ENCODE measurements around the gene CXCR4. TPM values are rescaled to one million over a fixed set of nuclear protein-coding genes. Genes with fewer than 3 reads are reported as not detected.

The CXCR4 gene
- total RNA-seq, 1 experiment from 2014 or later, result 62.1 TPM

- DNase-seq, result no peak
- Histone ChIP-seq H3K27me3 (ENCODE audit: control insufficient read depth, insufficient read depth, low read length) (no peaks in the 10 kb centered on the region), H3K4me3 (ENCODE audit: insufficient read depth, low read depth, low read length) (no peak overlapping the region), H3K36me3 (replicated peaks; ENCODE audit: control insufficient read depth, insufficient read depth, low read length) (no peaks in the 10 kb centered on the region)
Measured at GRCh38 chr2:136135921-136136906, 18.3 kb upstream of the CXCR4 start.

DNA sequence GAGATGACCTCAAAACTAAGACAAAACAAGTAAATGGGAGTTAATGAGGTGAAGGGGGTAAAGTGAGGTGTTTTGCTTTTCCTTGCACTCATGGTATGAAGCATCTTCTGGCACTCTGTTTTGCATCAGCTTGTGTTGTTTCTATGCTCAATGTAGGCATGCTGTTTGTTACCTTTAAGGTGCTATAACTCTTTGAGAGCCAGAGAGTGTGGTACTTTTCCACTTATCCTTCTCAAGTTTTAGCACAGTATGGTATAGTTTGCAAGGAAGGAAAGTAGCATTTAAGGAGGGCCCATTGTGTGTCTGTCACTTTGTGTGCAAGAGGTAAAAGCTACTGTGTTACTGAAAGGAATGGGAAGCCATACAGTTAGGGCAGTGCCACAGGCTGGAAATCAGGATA, 17.5 kb upstream of the CXCR4 start:
- no peaks in the 10 kb centered on the region for H3K27me3 ChIP-seq (ENCODE audit: control insufficient read depth, insufficient read depth, low read length)
- no peak overlapping the region for H3K4me3 ChIP-seq (ENCODE audit: insufficient read depth, low read depth, low read length)
- no peaks in the 10 kb centered on the region for H3K36me3 ChIP-seq (replicated peaks; ENCODE audit: control insufficient read depth, insufficient read depth, low read length)
- no peak for DNase-seq

DNA sequence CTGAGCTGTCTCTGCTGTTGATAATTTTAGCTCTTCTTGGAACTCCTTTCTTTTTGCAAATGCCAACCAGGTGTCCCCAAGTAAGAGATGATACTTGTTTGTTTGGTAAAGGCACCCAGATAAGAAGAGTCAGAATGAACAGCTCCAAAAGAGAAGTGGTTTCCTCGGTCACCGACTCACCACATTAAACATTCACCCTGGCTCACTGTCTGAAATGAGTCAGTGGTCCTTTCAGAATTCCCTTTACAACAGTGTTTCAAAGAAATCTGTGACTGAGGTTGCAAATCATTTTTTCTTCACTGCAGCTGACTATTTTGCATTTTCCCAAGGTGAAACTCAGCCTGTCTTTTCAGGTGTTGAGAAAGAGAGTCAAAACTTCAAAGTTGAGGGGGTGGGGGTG, 16.2 kb upstream of the CXCR4 start:
- H3K4me3 ChIP-seq (ENCODE audit: insufficient read depth, low read depth, low read length), result no peak overlapping the region
- no peak for DNase-seq
- H3K36me3 ChIP-seq (replicated peaks; ENCODE audit: control insufficient read depth, insufficient read depth, low read length), result no peaks in the 10 kb centered on the region
- no peaks in the 10 kb centered on the region for H3K27me3 ChIP-seq (ENCODE audit: control insufficient read depth, insufficient read depth, low read length)

DNA sequence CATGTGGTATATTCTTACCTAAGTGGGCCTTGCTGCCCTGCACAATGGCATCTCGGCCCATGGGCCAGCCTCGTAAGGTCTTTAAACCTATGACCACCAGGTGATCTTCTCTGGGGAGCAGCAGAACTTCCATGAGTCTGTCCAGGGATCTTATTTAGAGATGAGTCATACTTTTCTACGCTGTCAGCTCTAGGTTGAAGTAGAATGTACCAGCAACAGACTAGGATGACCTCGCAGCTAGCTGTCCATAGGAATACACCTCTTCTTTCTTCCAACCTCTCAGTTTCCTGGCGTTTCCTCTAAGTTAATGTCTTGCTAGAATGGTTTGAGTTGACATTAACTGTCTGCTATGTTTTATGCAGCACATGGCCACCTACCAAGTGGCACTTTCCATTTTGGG, 15.6 kb upstream of the CXCR4 start:
- Histone ChIP-seq H3K4me3 (ENCODE audit: insufficient read depth, low read depth, low read length) (no peak overlapping the region), H3K36me3 (replicated peaks; ENCODE audit: control insufficient read depth, insufficient read depth, low read length) (no peaks in the 10 kb centered on the region), H3K27me3 (ENCODE audit: control insufficient read depth, insufficient read depth, low read length) (no peaks in the 10 kb centered on the region)
- no peak for DNase-seq

- Histone ChIP-seq H3K27me3 (ENCODE audit: control insufficient read depth, insufficient read depth, low read length) (no peaks in the 10 kb centered on the region), H3K36me3 (replicated peaks; ENCODE audit: control insufficient read depth, insufficient read depth, low read length) (no peaks in the 10 kb centered on the region), H3K4me3 (ENCODE audit: insufficient read depth, low read depth, low read length) (no peak overlapping the region)
- no peak for DNase-seq
Measured at GRCh38 chr2:136133176-136133575, 15.2 kb upstream of the CXCR4 start.

GRCh38 chr2:136132825-136133155, 14.8 kb upstream of the CXCR4 start:
- no peaks in the 10 kb centered on the region for H3K27me3 ChIP-seq (ENCODE audit: control insufficient read depth, insufficient read depth, low read length)
- DNase-seq, result no peak
- H3K36me3 ChIP-seq (replicated peaks; ENCODE audit: control insufficient read depth, insufficient read depth, low read length), result no peaks in the 10 kb centered on the region
- H3K4me3 ChIP-seq (ENCODE audit: insufficient read depth, low read depth, low read length), result no peak overlapping the region

GRCh38 chr2:136131961-136132824, 14.2 kb upstream of the CXCR4 start:
- DNase-seq, result no peak
- Histone ChIP-seq H3K27me3 (ENCODE audit: control insufficient read depth, insufficient read depth, low read length) (no peaks in the 10 kb centered on the region), H3K36me3 (replicated peaks; ENCODE audit: control insufficient read depth, insufficient read depth, low read length) (no peaks in the 10 kb centered on the region), H3K4me3 (ENCODE audit: insufficient read depth, low read depth, low read length) (no peak overlapping the region)

DNA sequence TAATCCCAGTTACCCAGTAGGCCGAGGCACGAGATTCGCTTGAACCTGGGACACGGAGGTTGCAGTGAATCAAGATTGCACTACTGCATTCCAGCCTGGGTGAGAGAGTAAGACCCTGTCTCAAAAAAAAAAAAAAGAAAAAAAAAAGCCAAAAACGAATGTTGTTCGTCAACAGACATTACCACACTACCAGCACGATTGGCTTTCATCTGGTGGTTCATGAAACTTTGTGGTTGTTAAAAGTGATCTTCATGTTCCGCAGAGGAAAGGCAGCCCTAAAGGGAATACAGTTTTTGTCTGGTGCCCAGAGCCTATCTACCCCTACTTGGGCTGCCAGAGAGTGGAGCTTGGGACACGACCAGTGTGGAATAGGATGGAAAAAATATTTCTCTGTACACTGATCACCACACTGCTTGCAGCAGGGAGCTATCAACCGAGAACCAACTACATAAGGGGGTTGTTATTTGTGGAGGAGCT, 13.6 kb upstream of the CXCR4 start:
- no peak for DNase-seq
- H3K36me3 ChIP-seq (replicated peaks; ENCODE audit: control insufficient read depth, insufficient read depth, low read length), result no peaks in the 10 kb centered on the region
- H3K4me3 ChIP-seq (ENCODE audit: insufficient read depth, low read depth, low read length), result no peak overlapping the region
- no peaks in the 10 kb centered on the region for H3K27me3 ChIP-seq (ENCODE audit: control insufficient read depth, insufficient read depth, low read length)

- no peaks in the 10 kb centered on the region for H3K27me3 ChIP-seq (ENCODE audit: control insufficient read depth, insufficient read depth, low read length)
- no peaks in the 10 kb centered on the region for H3K36me3 ChIP-seq (replicated peaks; ENCODE audit: control insufficient read depth, insufficient read depth, low read length)
- no peak for DNase-seq
- no peak overlapping the region for H3K4me3 ChIP-seq (ENCODE audit: insufficient read depth, low read depth, low read length)
Measured at GRCh38 chr2:136130511-136130910, 12.6 kb upstream of the CXCR4 start.

DNA sequence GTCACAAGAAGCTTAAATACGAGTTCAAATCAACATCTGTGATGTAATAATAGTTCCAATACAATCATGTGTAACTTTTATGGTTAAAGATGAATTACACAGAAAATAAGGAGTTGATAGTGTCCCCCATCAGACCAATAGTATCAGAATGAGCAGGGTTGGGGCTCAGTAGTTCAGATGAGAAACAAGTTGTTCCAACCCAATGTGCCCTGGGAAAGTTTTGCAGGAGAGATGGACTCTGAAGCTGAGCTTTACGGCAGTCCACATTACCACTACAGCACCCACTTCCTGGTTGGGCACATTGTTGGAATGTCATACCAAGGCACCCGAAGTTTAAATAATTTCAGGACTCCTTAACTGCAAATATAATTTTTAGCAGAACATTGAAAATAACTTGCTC, 12.1 kb upstream of the CXCR4 start:
- Histone ChIP-seq H3K27me3 (ENCODE audit: control insufficient read depth, insufficient read depth, low read length) (no peaks in the 10 kb centered on the region), H3K4me3 (ENCODE audit: insufficient read depth, low read depth, low read length) (no peak overlapping the region), H3K36me3 (replicated peaks; ENCODE audit: control insufficient read depth, insufficient read depth, low read length) (no peaks in the 10 kb centered on the region)
- no peak for DNase-seq

- Histone ChIP-seq H3K27me3 (ENCODE audit: control insufficient read depth, insufficient read depth, low read length) (no peaks in the 10 kb centered on the region), H3K36me3 (replicated peaks; ENCODE audit: control insufficient read depth, insufficient read depth, low read length) (no peaks in the 10 kb centered on the region), H3K4me3 (ENCODE audit: insufficient read depth, low read depth, low read length) (no peak overlapping the region)
- DNase-seq, result no peak
Measured at GRCh38 chr2:136129601-136130000, 11.7 kb upstream of the CXCR4 start.

- DNase-seq, result no peak
- Histone ChIP-seq H3K27me3 (ENCODE audit: control insufficient read depth, insufficient read depth, low read length) (no peaks in the 10 kb centered on the region), H3K36me3 (replicated peaks; ENCODE audit: control insufficient read depth, insufficient read depth, low read length) (no peaks in the 10 kb centered on the region), H3K4me3 (ENCODE audit: insufficient read depth, low read depth, low read length) (no peak overlapping the region)
Measured at GRCh38 chr2:136128905-136129304, 11.0 kb upstream of the CXCR4 start.

GRCh38 chr2:136128366-136128765, 10.4 kb upstream of the CXCR4 start:
- Histone ChIP-seq H3K4me3 (ENCODE audit: insufficient read depth, low read depth, low read length) (no peak overlapping the region), H3K27me3 (ENCODE audit: control insufficient read depth, insufficient read depth, low read length) (no peaks in the 10 kb centered on the region), H3K36me3 (replicated peaks; ENCODE audit: control insufficient read depth, insufficient read depth, low read length) (no peaks in the 10 kb centered on the region)
- DNase-seq, result no peak

DNA sequence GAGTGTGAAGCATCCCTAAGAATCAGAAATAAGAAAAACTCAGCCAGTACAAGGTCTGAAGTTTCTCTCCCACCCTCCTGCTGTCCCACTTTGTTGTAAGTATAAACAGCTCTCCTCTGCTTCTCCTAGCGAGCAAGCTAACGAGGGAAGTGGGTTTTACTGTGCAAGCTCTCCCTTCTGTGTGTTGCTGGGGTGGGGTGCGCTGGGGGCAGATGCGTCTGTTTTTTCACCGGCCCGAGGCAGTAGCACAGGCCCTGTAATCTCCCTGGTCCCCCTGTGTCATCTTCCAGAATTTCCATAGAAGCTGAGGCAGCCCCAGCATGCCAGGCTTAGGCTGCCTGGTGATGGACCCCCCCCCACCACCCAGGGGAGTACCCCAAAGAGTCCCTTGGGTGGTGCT, 9.4 kb upstream of the CXCR4 start:
- DNase-seq, result no peak
- no peaks in the 10 kb centered on the region for H3K27me3 ChIP-seq (ENCODE audit: control insufficient read depth, insufficient read depth, low read length)
- no peaks in the 10 kb centered on the region for H3K36me3 ChIP-seq (replicated peaks; ENCODE audit: control insufficient read depth, insufficient read depth, low read length)
- no peak overlapping the region for H3K4me3 ChIP-seq (ENCODE audit: insufficient read depth, low read depth, low read length)

GRCh38 chr2:136126421-136126926, 8.5 kb upstream of the CXCR4 start:
- no peaks in the 10 kb centered on the region for H3K27me3 ChIP-seq (ENCODE audit: control insufficient read depth, insufficient read depth, low read length)
- no peak overlapping the region for H3K4me3 ChIP-seq (ENCODE audit: insufficient read depth, low read depth, low read length)
- no peaks in the 10 kb centered on the region for H3K36me3 ChIP-seq (replicated peaks; ENCODE audit: control insufficient read depth, insufficient read depth, low read length)
- DNase-seq, result no peak
